ENCODE measurements around the gene NCDN. TPM values are rescaled to one million over a fixed set of nuclear protein-coding genes. Genes with fewer than 3 reads are reported as not detected.
A peak's percentile ranks its signal among the peaks of the same experiment; 100 is the strongest.

The NCDN gene
- total RNA-seq, 2 experiments from 2014 or later = 22.2 to 30.1 TPM

GRCh38 chr1:35558374-35559316 lies 1.0 kb downstream of the NCDN start:
- peak; percentile 43 for DNase-seq (ENCODE audit: low spot score)
- peak overlapping the region; percentile 68 for H3K27ac ChIP-seq (ENCODE audit: low read depth, low read length, poor library complexity, severe bottlenecking)
- CTCF ChIA-PET (ENCODE audit: unreplicated experiment) = interaction anchor here (0.6 kb wide), 1 partner anchor 95 kb away, joined by 6 read pairs; no protein-coding TSS in a partner anchor
- H4K20me1 ChIP-seq (ENCODE audit: insufficient read depth, low read length) = no peaks in the 10 kb centered on the region
- no peaks in the 10 kb centered on the region for H3K9me2 ChIP-seq (ENCODE audit: insufficient read depth, low read length)
- H2AFZ ChIP-seq (ENCODE audit: low read length) = peak overlapping the region; percentile 77; the same call in 1 of the 2 replicates
- intact Hi-C loops (cut with micrococcal nuclease; ENCODE audit: unreplicated experiment) = loop anchor here (5.0 kb wide), 1 partner anchor 51 kb away; no protein-coding TSS in a partner anchor
- peak overlapping the region; percentile 99 for H3K4me3 ChIP-seq (ENCODE audit: low read depth, low read length, poor library complexity, severe bottlenecking)
- H3K9me3 ChIP-seq (ENCODE audit: low read length) = no peaks in the 10 kb centered on the region
- POLR2A ChIA-PET = interaction anchor here (0.6 kb wide), 1 partner anchor 75 kb away, joined by 6 read pairs; no protein-coding TSS in a partner anchor
- peak overlapping the region; percentile 98 for H3K4me2 ChIP-seq (ENCODE audit: low read length)
- peaks cover 11% of the 10 kb centered on the region; the same call in 1 of the 2 replicates for H3K79me2 ChIP-seq (ENCODE audit: insufficient read depth, low read depth, low read length)
- H3K36me3 ChIP-seq (ENCODE audit: insufficient read depth, low read length) = peaks cover 15% of the 10 kb centered on the region; the same call in 1 of the 2 replicates
- peaks cover 25% of the 10 kb centered on the region for H3K4me1 ChIP-seq (ENCODE audit: insufficient read depth, low read length, poor library complexity, severe bottlenecking)
- TF ChIP-seq EZH2phosphoT487 (IDR thresholded peaks at IDR 0.05; ENCODE audit: borderline replicate concordance, low read depth, low read length) = no peak
- TF ChIP-seq, protein P1, sequence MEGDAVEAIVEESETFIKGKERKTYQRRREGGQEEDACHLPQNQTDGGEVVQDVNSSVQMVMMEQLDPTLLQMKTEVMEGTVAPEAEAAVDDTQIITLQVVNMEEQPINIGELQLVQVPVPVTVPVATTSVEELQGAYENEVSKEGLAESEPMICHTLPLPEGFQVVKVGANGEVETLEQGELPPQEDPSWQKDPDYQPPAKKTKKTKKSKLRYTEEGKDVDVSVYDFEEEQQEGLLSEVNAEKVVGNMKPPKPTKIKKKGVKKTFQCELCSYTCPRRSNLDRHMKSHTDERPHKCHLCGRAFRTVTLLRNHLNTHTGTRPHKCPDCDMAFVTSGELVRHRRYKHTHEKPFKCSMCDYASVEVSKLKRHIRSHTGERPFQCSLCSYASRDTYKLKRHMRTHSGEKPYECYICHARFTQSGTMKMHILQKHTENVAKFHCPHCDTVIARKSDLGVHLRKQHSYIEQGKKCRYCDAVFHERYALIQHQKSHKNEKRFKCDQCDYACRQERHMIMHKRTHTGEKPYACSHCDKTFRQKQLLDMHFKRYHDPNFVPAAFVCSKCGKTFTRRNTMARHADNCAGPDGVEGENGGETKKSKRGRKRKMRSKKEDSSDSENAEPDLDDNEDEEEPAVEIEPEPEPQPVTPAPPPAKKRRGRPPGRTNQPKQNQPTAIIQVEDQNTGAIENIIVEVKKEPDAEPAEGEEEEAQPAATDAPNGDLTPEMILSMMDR (conservative IDR thresholded peaks at IDR 0.05; ENCODE audit: low read length) = no peak
- BruUV-seq (replicated peaks) = no TSS peak

DNA sequence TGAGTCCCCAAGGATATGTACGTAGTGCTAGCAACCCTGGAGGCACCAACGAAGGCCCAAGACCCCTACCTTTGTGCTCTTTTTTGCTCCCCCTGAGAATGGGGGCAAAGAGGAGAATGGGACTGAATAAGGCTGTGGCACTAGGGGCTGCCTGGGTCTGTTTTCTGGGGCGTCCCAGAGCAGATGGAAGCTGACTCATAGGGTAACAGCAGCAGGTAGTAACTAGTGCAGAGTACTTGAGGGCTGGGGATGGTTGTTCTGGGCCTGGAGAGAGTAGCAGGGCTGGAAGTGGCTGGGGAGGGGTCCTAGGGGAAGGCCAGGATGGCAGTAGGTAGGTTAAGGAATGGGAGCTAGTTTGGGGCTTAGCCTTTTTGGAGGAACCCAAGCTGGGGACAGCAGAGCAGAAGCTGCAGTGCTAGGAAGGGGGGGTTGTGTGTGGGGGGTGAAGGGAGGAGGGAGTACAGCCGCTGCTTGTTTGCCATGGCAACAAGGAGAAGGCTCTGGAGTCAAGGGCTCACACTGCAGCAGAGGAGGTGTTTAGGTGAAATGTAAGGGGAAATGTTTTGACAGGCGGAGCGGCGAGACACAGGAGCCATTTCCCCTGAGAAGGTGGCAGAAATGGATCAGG lies 1.8 kb downstream of the NCDN start:
- H3K79me2 ChIP-seq (ENCODE audit: insufficient read depth, low read depth, low read length) = peaks cover 11% of the 10 kb centered on the region; the same call in 1 of the 2 replicates
- peaks cover 25% of the 10 kb centered on the region for H3K4me1 ChIP-seq (ENCODE audit: insufficient read depth, low read length, poor library complexity, severe bottlenecking)
- no peak for DNase-seq (ENCODE audit: low spot score)
- intact Hi-C loops (cut with micrococcal nuclease; ENCODE audit: unreplicated experiment) = loop anchor here (5.0 kb wide), 1 partner anchor 52 kb away; no protein-coding TSS in a partner anchor
- no TSS peak for BruUV-seq (replicated peaks)
- H3K27ac ChIP-seq (ENCODE audit: low read depth, low read length, poor library complexity, severe bottlenecking) = no peak overlapping the region
- CTCF ChIA-PET (ENCODE audit: unreplicated experiment) = interaction anchor here (0.6 kb wide), 1 partner anchor 96 kb away, joined by 6 read pairs; no protein-coding TSS in a partner anchor
- POLR2A ChIA-PET = interaction anchor here (0.6 to 0.8 kb wide), 2 partner anchors 76 to 209 kb away, joined by 3 to 6 read pairs; no protein-coding TSS in a partner anchor
- peaks cover 14% of the 10 kb centered on the region; the same call in 1 of the 2 replicates for H3K36me3 ChIP-seq (ENCODE audit: insufficient read depth, low read length)
- H3K9me2 ChIP-seq (ENCODE audit: insufficient read depth, low read length) = no peaks in the 10 kb centered on the region
- peak overlapping the region; percentile 99 for H3K4me3 ChIP-seq (ENCODE audit: low read depth, low read length, poor library complexity, severe bottlenecking)
- no peaks in the 10 kb centered on the region; the same call in 1 of the 2 replicates for H4K20me1 ChIP-seq (ENCODE audit: insufficient read depth, low read length)
- no peaks in the 10 kb centered on the region for H3K9me3 ChIP-seq (ENCODE audit: low read length)
- peak overlapping the region; percentile 98; the same call in 1 of the 2 replicates for H3K4me2 ChIP-seq (ENCODE audit: low read length)
- no peak overlapping the region for H2AFZ ChIP-seq (ENCODE audit: low read length)
- TF ChIP-seq EZH2phosphoT487 (IDR thresholded peaks at IDR 0.05; ENCODE audit: borderline replicate concordance, low read depth, low read length) = no peak
- TF ChIP-seq, protein P1 (conservative IDR thresholded peaks at IDR 0.05; ENCODE audit: low read length) = no peak

All from OCI-LY7 (cell line).